Measurements from ENCODE around the gene PLEKHG3.

Gene PLEKHG3

DNA sequence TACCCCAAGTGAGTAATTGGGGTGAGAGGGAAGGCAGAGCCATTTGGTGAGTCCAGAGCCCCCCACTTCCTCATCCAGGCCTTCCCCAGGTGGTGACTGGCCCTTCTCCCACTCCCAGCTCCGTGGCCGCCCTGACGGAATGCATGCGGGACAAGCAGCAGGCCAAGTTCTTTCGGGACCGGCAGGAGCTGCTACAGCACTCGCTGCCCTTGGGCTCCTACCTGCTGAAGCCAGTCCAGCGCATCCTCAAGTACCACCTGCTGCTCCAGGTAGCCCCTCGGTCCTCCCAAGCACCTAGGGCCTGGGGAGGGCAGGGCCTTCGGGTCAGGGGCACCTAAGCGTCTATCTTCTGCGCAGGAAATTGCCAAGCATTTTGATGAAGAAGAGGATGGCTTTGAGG, 26.5 kb downstream of the PLEKHG3 start:
- Histone ChIP-seq H3K36me3 (replicated peaks; ENCODE audit: insufficient read depth, low read length) (no peaks in the 10 kb centered on the region), H3K79me2 (ENCODE audit: low read length) (no peaks in the 10 kb centered on the region)

DNA sequence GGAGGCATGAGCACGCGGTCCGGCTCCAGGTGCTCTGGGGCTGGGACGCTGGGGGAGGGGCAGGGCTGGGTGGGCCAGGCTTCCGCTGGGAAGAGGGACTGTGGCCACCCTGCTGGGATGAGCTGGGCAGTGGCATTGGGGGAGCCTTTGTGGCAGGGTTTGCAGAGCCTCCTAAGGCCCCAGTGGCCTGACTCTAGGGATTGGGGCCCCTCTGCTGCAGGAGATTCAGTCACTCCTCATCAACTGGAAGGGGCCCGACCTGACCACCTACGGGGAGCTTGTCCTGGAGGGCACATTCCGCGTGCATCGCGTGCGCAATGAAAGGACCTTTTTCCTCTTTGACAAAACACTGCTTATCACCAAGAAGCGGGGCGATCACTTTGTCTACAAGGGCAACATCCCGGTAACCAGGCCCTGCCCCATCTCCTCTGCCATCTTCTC, 26.9 kb downstream of the PLEKHG3 start:
- H3K9me3 ChIP-seq (replicated peaks; ENCODE audit: insufficient read depth, low read length), result no peaks in the 10 kb centered on the region
- no peak overlapping the region for H3K4me2 ChIP-seq (ENCODE audit: low read depth, low read length)
- H3K27me3 ChIP-seq (replicated peaks; ENCODE audit: insufficient read depth, low read length), result no peaks in the 10 kb centered on the region
- no peaks in the 10 kb centered on the region for H3K79me2 ChIP-seq (ENCODE audit: low read length)
- H2AFZ ChIP-seq (ENCODE audit: low read length), result no peak overlapping the region
- H3K4me1 ChIP-seq (ENCODE audit: low read length), result 0 out of 2 replicates have a peak, but pooled peaks cover 3% of the 10 kb centered on the region
- H3K9me2 ChIP-seq (replicated peaks; ENCODE audit: insufficient read depth, low read length), result no peaks in the 10 kb centered on the region
- H3K4me3 ChIP-seq (ENCODE audit: low read length), result no peak overlapping the region
- TF ChIP-seq EZH2 (optimal IDR thresholded peaks at IDR 0.05; ENCODE audit: low read depth, low read length) (no peak), EZH2phosphoT487 (IDR thresholded peaks at IDR 0.05; ENCODE audit: low read length) (no peak)
- TF ChIP-seq, protein P1, sequence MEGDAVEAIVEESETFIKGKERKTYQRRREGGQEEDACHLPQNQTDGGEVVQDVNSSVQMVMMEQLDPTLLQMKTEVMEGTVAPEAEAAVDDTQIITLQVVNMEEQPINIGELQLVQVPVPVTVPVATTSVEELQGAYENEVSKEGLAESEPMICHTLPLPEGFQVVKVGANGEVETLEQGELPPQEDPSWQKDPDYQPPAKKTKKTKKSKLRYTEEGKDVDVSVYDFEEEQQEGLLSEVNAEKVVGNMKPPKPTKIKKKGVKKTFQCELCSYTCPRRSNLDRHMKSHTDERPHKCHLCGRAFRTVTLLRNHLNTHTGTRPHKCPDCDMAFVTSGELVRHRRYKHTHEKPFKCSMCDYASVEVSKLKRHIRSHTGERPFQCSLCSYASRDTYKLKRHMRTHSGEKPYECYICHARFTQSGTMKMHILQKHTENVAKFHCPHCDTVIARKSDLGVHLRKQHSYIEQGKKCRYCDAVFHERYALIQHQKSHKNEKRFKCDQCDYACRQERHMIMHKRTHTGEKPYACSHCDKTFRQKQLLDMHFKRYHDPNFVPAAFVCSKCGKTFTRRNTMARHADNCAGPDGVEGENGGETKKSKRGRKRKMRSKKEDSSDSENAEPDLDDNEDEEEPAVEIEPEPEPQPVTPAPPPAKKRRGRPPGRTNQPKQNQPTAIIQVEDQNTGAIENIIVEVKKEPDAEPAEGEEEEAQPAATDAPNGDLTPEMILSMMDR (IDR thresholded peaks at IDR 0.05; ENCODE audit: low read length), result no peak
- DNase-seq, result no peak
- no peaks in the 10 kb centered on the region for H4K20me1 ChIP-seq (ENCODE audit: insufficient read depth, low read length)
- H3K36me3 ChIP-seq (replicated peaks; ENCODE audit: insufficient read depth, low read length), result no peaks in the 10 kb centered on the region
- H3K27ac ChIP-seq (ENCODE audit: low read length), result no peak overlapping the region
- no peaks in the 10 kb centered on the region for H3F3A ChIP-seq (ENCODE audit: insufficient read depth, low read length)
- H3K9ac ChIP-seq (ENCODE audit: low read length), result no peak overlapping the region

More for the DNA sequence above, 26.5 kb downstream of the PLEKHG3 start:
- H4K20me1 ChIP-seq (ENCODE audit: insufficient read depth, low read length), result no peaks in the 10 kb centered on the region
- H3K4me3 ChIP-seq (ENCODE audit: low read length), result no peak overlapping the region
- DNase-seq, result no peak
- no peaks in the 10 kb centered on the region for H3K27me3 ChIP-seq (replicated peaks; ENCODE audit: insufficient read depth, low read length)
- no peaks in the 10 kb centered on the region for H3K9me3 ChIP-seq (replicated peaks; ENCODE audit: insufficient read depth, low read length)
- no peak overlapping the region for H3K9ac ChIP-seq (ENCODE audit: low read length)
- H3F3A ChIP-seq (ENCODE audit: insufficient read depth, low read length), result no peaks in the 10 kb centered on the region
- H2AFZ ChIP-seq (ENCODE audit: low read length), result no peak overlapping the region
- H3K27ac ChIP-seq (ENCODE audit: low read length), result no peak overlapping the region
- H3K4me1 ChIP-seq (ENCODE audit: low read length), result 0 out of 2 replicates have a peak, but pooled peaks cover 3% of the 10 kb centered on the region
- H3K9me2 ChIP-seq (replicated peaks; ENCODE audit: insufficient read depth, low read length), result no peaks in the 10 kb centered on the region
- no peak overlapping the region for H3K4me2 ChIP-seq (ENCODE audit: low read depth, low read length)
- TF ChIP-seq EZH2 (optimal IDR thresholded peaks at IDR 0.05; ENCODE audit: low read depth, low read length) (no peak), EZH2phosphoT487 (IDR thresholded peaks at IDR 0.05; ENCODE audit: low read length) (no peak)
- TF ChIP-seq, protein P1 (IDR thresholded peaks at IDR 0.05; ENCODE audit: low read length), result no peak

DNA sequence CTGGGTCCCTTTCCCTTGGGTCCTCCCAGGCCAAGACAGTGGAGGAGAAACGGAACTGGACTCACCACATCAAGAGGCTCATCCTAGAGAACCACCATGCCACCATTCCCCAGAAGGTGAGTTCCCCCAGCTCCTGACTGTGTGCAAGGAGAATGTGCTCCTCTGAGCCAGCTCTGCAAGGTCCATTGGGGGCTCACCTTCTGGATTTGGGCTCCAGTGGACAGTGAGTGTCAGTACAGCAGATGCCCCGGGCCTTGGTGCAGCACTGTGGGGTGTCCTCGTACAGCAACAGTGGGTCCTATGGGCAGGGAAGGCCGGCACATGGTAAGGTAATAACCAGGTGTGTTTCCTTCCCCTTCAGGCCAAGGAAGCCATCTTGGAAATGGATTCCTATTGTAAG, 27.8 kb downstream of the PLEKHG3 start:
- Histone ChIP-seq H3K9me3 (replicated peaks; ENCODE audit: insufficient read depth, low read length) (no peaks in the 10 kb centered on the region), H3K9ac (ENCODE audit: low read length) (no peak overlapping the region), H4K20me1 (ENCODE audit: insufficient read depth, low read length) (no peaks in the 10 kb centered on the region), H3K36me3 (replicated peaks; ENCODE audit: insufficient read depth, low read length) (no peaks in the 10 kb centered on the region), H3F3A (ENCODE audit: insufficient read depth, low read length) (no peaks in the 10 kb centered on the region), H3K27me3 (replicated peaks; ENCODE audit: insufficient read depth, low read length) (no peaks in the 10 kb centered on the region), H3K79me2 (ENCODE audit: low read length) (no peaks in the 10 kb centered on the region), H3K4me2 (ENCODE audit: low read depth, low read length) (no peak overlapping the region), H3K27ac (ENCODE audit: low read length) (no peak overlapping the region), H3K4me3 (ENCODE audit: low read length) (no peak overlapping the region), H3K9me2 (replicated peaks; ENCODE audit: insufficient read depth, low read length) (no peaks in the 10 kb centered on the region), H3K4me1 (ENCODE audit: low read length) (no peaks in the 10 kb centered on the region), H2AFZ (ENCODE audit: low read length) (no peak overlapping the region)
- TF ChIP-seq EZH2phosphoT487 (IDR thresholded peaks at IDR 0.05; ENCODE audit: low read length), result no peak
- DNase-seq, result no peak

DNA sequence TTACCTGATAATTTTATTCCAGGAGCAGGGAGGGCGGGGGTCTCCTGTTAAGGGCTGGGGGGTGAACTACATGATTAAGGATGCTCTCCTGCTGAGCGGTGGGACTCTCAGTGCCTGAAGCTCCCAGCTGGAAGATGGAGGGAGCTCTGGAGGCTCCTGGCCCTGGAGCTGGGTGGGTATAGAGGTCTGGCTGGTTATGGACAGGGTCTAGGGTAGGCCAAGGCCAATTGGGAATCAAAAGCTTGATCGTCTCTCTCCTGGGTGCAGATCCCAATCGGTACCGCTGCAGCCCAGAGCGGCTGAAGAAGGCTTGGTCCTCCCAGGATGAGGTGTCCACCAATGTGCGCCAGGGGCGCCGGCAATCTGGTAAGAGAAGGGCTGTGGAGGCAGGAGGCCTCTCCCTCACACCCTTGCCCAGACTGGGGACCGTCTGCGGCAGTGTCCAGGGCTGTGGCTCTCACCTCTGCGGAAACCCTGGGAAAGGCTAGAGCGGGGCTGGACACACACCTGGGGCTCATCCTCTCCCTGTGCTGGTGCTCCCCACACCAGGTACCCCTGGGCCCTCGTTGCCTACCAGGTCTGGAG, 28.4 kb downstream of the PLEKHG3 start:
- Histone ChIP-seq H3K4me2 (ENCODE audit: low read depth, low read length) (no peak overlapping the region), H3K36me3 (replicated peaks; ENCODE audit: insufficient read depth, low read length) (no peaks in the 10 kb centered on the region), H4K20me1 (ENCODE audit: insufficient read depth, low read length) (no peaks in the 10 kb centered on the region)

More for the DNA sequence above, 28.4 kb downstream of the PLEKHG3 start:
- H3K9ac ChIP-seq (ENCODE audit: low read length), result no peak overlapping the region
- H3K4me1 ChIP-seq (ENCODE audit: low read length), result no peaks in the 10 kb centered on the region
- no peaks in the 10 kb centered on the region for H3F3A ChIP-seq (ENCODE audit: insufficient read depth, low read length)
- no peak overlapping the region for H2AFZ ChIP-seq (ENCODE audit: low read length)
- no peaks in the 10 kb centered on the region for H3K9me3 ChIP-seq (replicated peaks; ENCODE audit: insufficient read depth, low read length)
- H3K27ac ChIP-seq (ENCODE audit: low read length), result no peak overlapping the region
- H3K4me3 ChIP-seq (ENCODE audit: low read length), result no peak overlapping the region
- TF ChIP-seq, protein P1 (IDR thresholded peaks at IDR 0.05; ENCODE audit: low read length), result no peak
- no peak for TF ChIP-seq EZH2phosphoT487 (IDR thresholded peaks at IDR 0.05; ENCODE audit: low read length)
- H3K9me2 ChIP-seq (replicated peaks; ENCODE audit: insufficient read depth, low read length), result no peaks in the 10 kb centered on the region
- DNase-seq, result no peak
- no peaks in the 10 kb centered on the region for H3K27me3 ChIP-seq (replicated peaks; ENCODE audit: insufficient read depth, low read length)
- no peaks in the 10 kb centered on the region for H3K79me2 ChIP-seq (ENCODE audit: low read length)

Data from MM.1S (cell line).